Caco-2 (cell line): ENCODE results near the gene NUP93. TPM values are rescaled to one million over a fixed set of nuclear protein-coding genes. Genes with fewer than 3 reads are reported as not detected.
A peak's percentile ranks its signal among the peaks of the same experiment; 100 is the strongest.

Experiments used
- BruUV-seq: library from RNA; stranded (reverse); fragments of 400-500 nt; replicated peaks from 2 replicates; lab custom pipeline; 2021; lab: Mats Ljungman, UMichigan
- CTCF ChIA-PET: fragments of 300-600 bp; sonication (Branson Sonifier 250); formaldehyde crosslinking; loops from one replicate; lab custom pipeline; 2022; ENCODE audit warnings: antibody characterized with exemption; lab: Charles Lee
- POLR2A ChIA-PET: fragments of 300-600 bp; sonication (Branson Sonifier 250); formaldehyde crosslinking; loops from one replicate; lab custom pipeline; 2022; ENCODE audit warnings: antibody characterized with exemption; lab: Charles Lee
- DNase-seq, 2 experiments: peaks; one replicate each; pipeline versions ENCODE4 v3.0.0 to v3.0.0-alpha.2; 2020 to 2022
- H3K27me3 ChIP-seq: replicated peaks from 2 replicates; pipeline ENCODE4 v1.6.0; 2011; ENCODE audit warnings: low read length; ENCODE audit not compliant: control insufficient read depth, insufficient read depth
- H3K36me3 ChIP-seq: 2 replicates; pipeline ENCODE4 v1.5.1; 2011; ENCODE audit warnings: low read length; ENCODE audit not compliant: control insufficient read depth, insufficient read depth
- H3K4me1 ChIP-seq: fragments of 250-450 bp; sonication (Bioruptor Pico); 2 replicates; pipeline ENCODE4 v1.5.1; 2020; ENCODE audit warnings: mild to moderate bottlenecking
- H3K4me3 ChIP-seq: 2 replicates; pipeline ENCODE4 v1.5.1; 2011; ENCODE audit warnings: low read depth, mild to moderate bottlenecking, control low read depth, low read length
- H3K9me3 ChIP-seq: fragments of 250-450 bp; sonication (Bioruptor Pico); 2 replicates; pipeline ENCODE4 v1.5.1; 2020; ENCODE audit warnings: mild to moderate bottlenecking, moderate library complexity
- H3K27ac Mint-ChIP-seq: one replicate; pipeline ENCODE4 v1.8.0; 2022; ENCODE audit warnings: mixed read lengths; ENCODE audit not compliant: unreplicated experiment
- H3K27me3 Mint-ChIP-seq: one replicate; pipeline ENCODE4 v1.8.0; 2022; ENCODE audit warnings: mixed read lengths; ENCODE audit not compliant: insufficient read depth, unreplicated experiment
- H3K36me3 Mint-ChIP-seq: one replicate; pipeline ENCODE4 v1.8.0; 2022; ENCODE audit warnings: mild to moderate bottlenecking, mixed read lengths; ENCODE audit not compliant: insufficient read depth, unreplicated experiment
- H3K4me1 Mint-ChIP-seq: one replicate; pipeline ENCODE4 v1.8.0; 2022; ENCODE audit warnings: low read depth, mixed read lengths; ENCODE audit not compliant: unreplicated experiment
- H3K4me3 Mint-ChIP-seq: one replicate; pipeline ENCODE4 v1.8.0; 2022; ENCODE audit warnings: mild to moderate bottlenecking, moderate library complexity, mixed read lengths; ENCODE audit not compliant: unreplicated experiment
- H3K9me3 Mint-ChIP-seq: one replicate; pipeline ENCODE4 v1.8.0; 2022; ENCODE audit warnings: mixed read lengths; ENCODE audit not compliant: unreplicated experiment
- CTCF ChIP-seq, 2 experiments: fragments of 200-600 bp in 1 of 2; IDR thresholded peaks; 1 replicate in 1 of 2; 2 replicates in 1 of 2; pipeline versions ENCODE4 v1.5.1 to v1.8.0; 2011 to 2022; ENCODE audit warnings: antibody characterized with exemption in 1 of 2, control low read depth in 1 of 2, inconsistent platforms in 1 of 2, low read depth in 1 of 2, low read length in 1 of 2, mild to moderate bottlenecking in 1 of 2, moderate library complexity in 1 of 2; ENCODE audit not compliant: insufficient read depth in 1 of 2, severe bottlenecking in 1 of 2, unreplicated experiment in 1 of 2
- intact Hi-C: fragments of 100-400 bp; cut with micrococcal nuclease; formaldehyde crosslinking; loops from one replicate; pipeline ENCODE4 v1.10.0; 2022; ENCODE audit not compliant: unreplicated experiment
- total RNA-seq: library from RNA; stranded (reverse); gene quantifications from 2 replicates; pipeline ENCODE4 v1.2.3, GENCODE V29; 2022

The NUP93 gene
- total RNA-seq, 1 experiment from 2014 or later = 148 TPM

DNA sequence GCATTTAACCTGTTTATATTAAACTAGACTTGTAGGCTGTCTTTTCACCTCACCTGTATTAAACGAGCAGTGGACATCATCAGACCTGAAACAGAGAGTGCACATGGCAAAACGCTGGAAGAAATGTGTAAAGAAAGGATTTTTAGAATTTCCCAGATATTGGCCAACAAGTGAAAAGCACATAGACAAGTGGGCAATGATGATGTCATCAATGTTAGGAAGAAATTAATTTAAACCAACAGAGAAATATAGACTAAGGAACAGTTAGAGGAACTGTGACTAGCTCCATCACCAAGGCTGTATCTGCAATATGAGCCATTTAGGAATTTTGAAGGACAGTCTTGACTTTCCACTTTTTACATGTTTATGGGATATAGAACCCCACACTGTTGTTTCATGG is 67.9 kb downstream of the NUP93 start:
- Histone ChIP-seq H3K9me3 (no peaks in the 10 kb centered on the region), H3K4me1 (peaks cover 16% of the 10 kb centered on the region), H3K4me3 (no peak overlapping the region), H3K36me3 (no peaks in the 10 kb centered on the region), H3K27me3 (no peaks in the 10 kb centered on the region)
- Mint-ChIP-seq H3K36me3 (peaks cover 9% of the 10 kb centered on the region), H3K27ac (no peak overlapping the region), H3K27me3 (no peaks in the 10 kb centered on the region), H3K4me1 (peaks cover 13% of the 10 kb centered on the region), H3K9me3 (no peaks in the 10 kb centered on the region), H3K4me3 (no peak overlapping the region)
- BruUV-seq = no TSS peak
- no peak for DNase-seq
- intact Hi-C loops = no loop called here
- CTCF ChIA-PET = no interaction called here
- no peak for TF ChIP-seq CTCF (IDR thresholded peaks at IDR 0.05; ENCODE audit: insufficient read depth in 1 of 2, low read depth in 1 of 2, low read length in 1 of 2, severe bottlenecking in 1 of 2, unreplicated experiment in 1 of 2)
- POLR2A ChIA-PET = interaction anchor here (0.6 kb wide), 1 partner anchor 204 kb away, joined by 3 read pairs; no protein-coding TSS in a partner anchor

DNA sequence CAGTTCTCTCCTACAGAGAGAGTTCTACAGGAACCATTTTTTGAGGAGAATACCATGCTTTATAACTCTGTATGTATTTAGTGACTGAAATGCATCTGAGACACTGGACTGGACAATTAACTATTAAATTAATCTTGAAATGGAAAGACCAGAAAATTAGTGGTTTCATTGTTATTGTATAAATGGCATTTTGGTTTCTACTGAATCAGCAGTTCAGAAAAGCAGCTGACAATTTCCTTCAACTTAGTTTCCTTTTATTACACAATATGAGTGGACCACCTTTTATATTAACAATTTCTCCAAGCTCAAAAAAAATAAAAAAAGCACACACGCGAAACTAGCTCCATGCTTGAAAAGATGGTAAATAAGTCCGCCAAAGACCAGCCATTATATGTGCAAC is 69.0 kb downstream of the NUP93 start:
- peaks cover 16% of the 10 kb centered on the region for H3K4me1 ChIP-seq
- no peaks in the 10 kb centered on the region for H3K9me3 ChIP-seq
- BruUV-seq = no TSS peak
- no peak for TF ChIP-seq CTCF (IDR thresholded peaks at IDR 0.05; ENCODE audit: insufficient read depth in 1 of 2, low read depth in 1 of 2, low read length in 1 of 2, severe bottlenecking in 1 of 2, unreplicated experiment in 1 of 2)
- no peak for DNase-seq
- Mint-ChIP-seq H3K36me3 (peaks cover 9% of the 10 kb centered on the region), H3K9me3 (no peaks in the 10 kb centered on the region), H3K4me1 (peaks cover 7% of the 10 kb centered on the region), H3K4me3 (no peak overlapping the region), H3K27me3 (no peaks in the 10 kb centered on the region), H3K27ac (no peak overlapping the region)
- H3K27me3 ChIP-seq = no peaks in the 10 kb centered on the region
- CTCF ChIA-PET = interaction anchor here (1.3 kb wide), 1 partner anchor 12 kb away, joined by 3 read pairs; no protein-coding TSS in a partner anchor
- POLR2A ChIA-PET = no interaction called here
- intact Hi-C loops = no loop called here
- H3K36me3 ChIP-seq = no peaks in the 10 kb centered on the region; the same call in 1 of the 2 replicates
- H3K4me3 ChIP-seq = no peak overlapping the region

- Mint-ChIP-seq H3K36me3 (peaks cover 9% of the 10 kb centered on the region), H3K4me3 (no peak overlapping the region), H3K9me3 (no peaks in the 10 kb centered on the region), H3K27ac (no peak overlapping the region), H3K27me3 (no peaks in the 10 kb centered on the region), H3K4me1 (peaks cover 7% of the 10 kb centered on the region)
- peak; percentile 45 to 56 for DNase-seq
- no TSS peak for BruUV-seq
- H3K36me3 ChIP-seq = no peaks in the 10 kb centered on the region; the same call in none of the 2 replicates
- POLR2A ChIA-PET = no interaction called here
- H3K27me3 ChIP-seq = no peaks in the 10 kb centered on the region
- no peak for TF ChIP-seq CTCF (IDR thresholded peaks at IDR 0.05; ENCODE audit: insufficient read depth in 1 of 2, low read depth in 1 of 2, low read length in 1 of 2, severe bottlenecking in 1 of 2, unreplicated experiment in 1 of 2)
- CTCF ChIA-PET = interaction anchor here (1.3 kb wide), 1 partner anchor 13 kb away, joined by 3 read pairs; no protein-coding TSS in a partner anchor
- H3K4me3 ChIP-seq = no peak overlapping the region
- intact Hi-C loops = no loop called here
- H3K4me1 ChIP-seq = peaks cover 16% of the 10 kb centered on the region
- no peaks in the 10 kb centered on the region for H3K9me3 ChIP-seq
These were observed 70.4 kb downstream of the NUP93 start for GRCh38 chr16:56800355-56800754.
